Urothelium cell line (cell line): Measurements from ENCODE around the gene LRRC15.

Experiments used
- DNase-seq: peaks from one replicate; pipeline ENCODE4 v3.0.0; 2011; ENCODE audit warnings: low spot score, mixed read lengths
- FAIRE-seq: peaks from 2 replicates; lab custom pipeline; 2011; peaks lifted over from hg19 to GRCh38; lab: Jason Lieb, UNC

The LRRC15 gene

DNA sequence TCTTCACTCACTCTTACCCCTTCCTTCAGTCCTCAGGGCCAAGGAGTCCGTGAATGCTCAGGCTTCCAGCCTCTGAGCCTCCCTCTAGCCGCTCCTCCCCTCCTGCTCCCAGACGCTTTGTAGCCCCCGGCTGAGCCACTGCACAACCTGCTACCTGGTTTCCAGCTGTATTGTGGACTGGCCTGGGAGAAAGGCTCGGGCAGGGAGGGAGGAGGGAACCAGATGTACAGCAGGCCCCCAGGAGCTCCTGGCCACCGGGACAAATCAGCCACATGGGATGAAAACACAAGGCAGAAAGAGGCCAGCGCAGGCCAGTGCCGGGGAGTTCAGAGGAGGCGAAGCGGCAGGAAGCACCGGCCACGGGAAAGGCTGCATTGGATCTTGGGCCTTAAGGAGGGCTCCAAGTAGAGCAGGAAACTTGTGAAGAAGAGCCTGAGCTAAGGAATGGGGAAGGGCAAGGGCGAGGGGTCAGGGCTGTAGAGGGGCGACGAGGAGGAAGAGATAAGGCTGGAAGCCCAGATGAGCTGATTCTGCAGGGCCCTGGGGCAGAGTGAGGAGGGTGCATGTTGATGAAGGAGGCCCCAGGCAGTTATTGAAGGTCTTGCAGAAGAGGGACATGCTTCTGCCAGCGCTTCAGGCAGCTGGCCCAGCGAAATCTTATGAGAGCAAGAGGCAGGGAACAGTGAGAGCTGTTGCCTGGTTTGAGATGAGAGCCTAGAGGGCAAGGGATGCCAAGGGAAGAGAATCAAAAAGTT lies 32.8 kb downstream of the LRRC15 start:
- DNase-seq, result no peak
- no peak for FAIRE-seq

- FAIRE-seq, result no peak
- DNase-seq, result no peak
These were observed 35.6 kb downstream of the LRRC15 start for GRCh38 chr3:194333981-194334320.

GRCh38 chr3:194333212-194333980 lies 36.1 kb downstream of the LRRC15 start:
- DNase-seq (peak; percentile 87), FAIRE-seq (peak; percentile 67)

DNA sequence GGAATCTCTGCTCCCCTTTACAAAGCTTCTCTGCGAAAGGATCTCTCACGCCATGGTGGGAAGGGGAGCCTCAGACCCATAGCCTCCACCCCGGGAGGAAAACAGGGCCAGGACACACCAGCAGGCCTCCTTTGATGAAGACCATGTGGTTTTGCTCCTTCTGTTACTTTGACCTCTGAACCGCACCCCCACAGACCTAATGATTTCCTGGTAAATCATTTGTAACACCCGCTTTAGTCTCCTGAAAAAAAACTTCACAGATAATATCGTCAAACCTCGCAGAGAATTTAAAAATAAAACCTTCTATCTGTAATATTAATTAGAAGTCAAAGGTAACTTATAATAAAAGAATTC lies 36.7 kb downstream of the LRRC15 start:
- no peak for FAIRE-seq

DNA sequence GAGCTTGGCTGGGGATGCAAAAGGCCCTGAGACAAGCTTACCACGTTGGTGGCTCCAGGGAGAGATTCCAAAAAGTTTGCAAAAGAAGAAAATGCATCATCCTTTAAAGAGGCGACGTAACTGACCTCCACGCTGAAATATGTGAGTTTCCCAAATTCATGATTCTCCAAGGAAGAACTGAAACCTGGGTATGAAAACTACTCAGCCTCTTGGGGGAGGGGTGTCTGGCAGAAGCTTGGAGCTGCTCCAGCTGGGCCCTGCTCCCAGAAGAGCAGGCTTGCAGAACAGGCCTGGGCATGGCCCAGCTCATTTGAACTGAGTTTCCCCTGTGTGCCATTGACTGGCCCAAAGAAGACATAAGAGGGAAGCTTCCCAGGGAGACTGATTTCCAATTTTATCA lies 39.0 kb downstream of the LRRC15 start:
- peak; percentile 61 for DNase-seq
- FAIRE-seq, result no peak

More for the DNA sequence above, 36.7 kb downstream of the LRRC15 start:
- no peak for DNase-seq

- DNase-seq, result no peak
- no peak for FAIRE-seq
These were observed 39.4 kb downstream of the LRRC15 start for GRCh38 chr3:194330160-194330559.

DNA sequence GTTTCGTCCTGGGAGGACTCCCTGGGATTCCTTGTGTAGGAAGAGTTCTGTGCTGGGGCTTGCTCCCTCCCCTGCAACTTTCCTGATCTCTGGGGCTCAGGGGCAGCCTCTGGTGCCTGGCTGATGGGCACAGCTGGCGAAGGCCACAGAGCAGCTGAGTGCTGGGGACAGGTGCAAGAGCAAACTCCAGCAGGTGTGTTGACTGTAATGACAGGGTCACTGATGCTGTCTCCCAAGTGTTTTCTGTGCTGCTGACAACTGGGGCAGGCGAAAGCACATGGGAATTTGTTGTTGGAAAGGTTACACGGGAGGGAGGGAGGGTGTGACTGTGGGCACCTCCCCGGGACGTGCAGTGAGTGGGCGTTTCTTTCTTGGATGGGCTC lies 40.0 kb downstream of the LRRC15 start:
- DNase-seq (no peak), FAIRE-seq (no peak)

- FAIRE-seq (no peak), DNase-seq (no peak)
These were observed 40.5 kb downstream of the LRRC15 start for GRCh38 chr3:194328942-194329582.

DNA sequence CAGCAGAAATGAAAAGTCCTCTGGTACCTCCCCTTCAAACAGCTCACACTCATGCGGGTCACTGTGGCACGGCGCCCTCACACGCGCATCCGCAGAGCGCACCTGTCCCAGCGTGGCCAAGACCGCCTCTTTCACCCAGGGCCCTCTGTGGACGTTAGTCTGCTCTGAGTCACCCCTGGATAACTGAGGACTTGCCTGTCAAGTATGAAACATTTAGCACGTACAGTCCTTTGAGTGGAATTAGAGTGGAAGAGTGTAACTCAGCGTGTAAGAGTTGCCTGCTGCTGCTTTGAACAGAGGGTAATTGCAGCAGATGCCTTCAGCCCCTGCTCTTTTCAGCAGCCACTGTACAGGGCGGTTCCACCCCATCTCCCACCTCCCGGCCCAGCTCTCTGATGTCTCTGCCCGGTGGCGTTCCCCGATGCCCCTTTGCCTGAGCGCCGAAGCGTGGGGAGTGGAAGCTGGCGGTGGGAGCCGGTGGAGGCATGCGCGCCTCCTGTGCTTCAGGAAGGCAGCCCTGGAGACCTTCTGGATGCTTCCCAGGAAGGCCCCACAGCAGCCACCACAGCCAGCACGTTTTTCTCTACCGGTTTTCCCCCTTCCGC lies 41.4 kb downstream of the LRRC15 start:
- FAIRE-seq, result no peak
- DNase-seq, result peak; percentile 52

DNA sequence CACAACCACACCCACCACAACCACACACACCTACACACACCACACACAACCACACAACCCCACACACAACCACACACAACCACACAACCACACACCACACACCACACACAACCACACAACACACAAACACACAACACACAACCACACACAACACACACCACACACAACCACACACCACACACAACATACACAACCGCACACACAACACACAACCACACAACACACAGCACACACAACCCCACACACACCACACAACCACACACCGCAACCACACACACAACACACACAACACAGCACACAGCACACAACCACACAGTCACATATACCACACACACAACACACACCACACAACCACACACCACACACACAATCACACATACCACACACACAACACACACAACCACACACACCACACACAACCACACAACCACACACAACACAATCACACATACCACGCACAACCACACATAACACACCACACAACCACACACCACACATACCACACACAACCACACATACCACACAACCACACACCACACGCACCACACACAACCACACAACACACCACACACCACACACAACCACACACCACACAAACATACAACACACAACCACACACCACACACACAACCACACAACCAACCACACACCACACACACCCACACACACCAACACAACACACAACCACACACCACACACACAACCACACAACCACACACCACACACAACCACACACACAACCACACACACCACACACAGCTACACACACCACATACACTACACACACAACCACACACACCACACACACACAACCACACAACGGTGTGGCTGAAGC lies 42.1 kb downstream of the LRRC15 start:
- DNase-seq (no peak), FAIRE-seq (no peak)

DNA sequence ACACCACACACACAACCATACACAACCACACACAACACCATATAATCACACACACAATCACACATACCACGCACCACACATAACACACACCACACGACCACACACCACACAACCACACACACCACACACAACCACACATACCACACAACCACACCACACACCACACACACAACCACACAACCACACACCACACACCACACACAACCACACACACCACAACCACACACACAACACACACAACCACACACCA lies 42.6 kb downstream of the LRRC15 start:
- no peak for DNase-seq
- no peak for FAIRE-seq

- FAIRE-seq, result no peak
- peak; percentile 54 for DNase-seq
These were observed 43.2 kb downstream of the LRRC15 start for GRCh38 chr3:194326192-194326967.

DNA sequence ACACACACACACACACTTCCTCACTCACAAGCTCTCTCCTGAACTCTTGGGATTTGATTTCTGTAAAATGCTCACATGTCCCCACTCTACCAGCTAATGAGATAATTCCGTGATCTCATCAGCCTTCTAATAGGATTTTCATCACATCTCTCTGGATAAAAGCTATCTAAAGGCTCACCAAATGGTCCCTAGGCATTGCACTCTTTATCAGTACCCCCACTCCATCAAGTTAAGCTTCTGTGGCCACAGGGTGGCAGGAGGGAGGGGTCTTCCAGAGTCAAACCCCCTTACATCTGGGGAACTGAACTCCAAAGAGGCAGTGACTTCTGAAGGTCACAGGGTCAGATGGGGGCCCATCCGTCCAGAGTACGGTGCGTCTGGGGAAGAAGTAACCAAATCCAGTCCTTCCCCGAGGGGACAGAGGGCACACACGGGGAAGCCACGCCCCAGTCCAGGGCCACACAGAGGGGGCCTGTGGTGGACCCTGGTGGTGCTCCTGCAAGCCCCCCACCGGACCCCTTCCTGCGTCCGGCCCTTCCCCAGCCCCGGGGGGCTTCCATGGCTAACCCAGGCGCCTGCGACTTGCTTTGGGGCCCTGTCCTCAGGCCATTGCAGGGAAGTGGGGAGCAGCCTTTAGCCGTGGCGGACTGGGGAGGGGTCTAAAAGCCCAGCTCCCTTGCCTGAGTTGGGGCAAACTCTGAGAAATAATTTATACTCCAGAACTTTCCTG lies 44.0 kb downstream of the LRRC15 start:
- DNase-seq, result no peak
- FAIRE-seq, result no peak

GRCh38 chr3:194324823-194325327 lies 44.7 kb downstream of the LRRC15 start:
- no peak for DNase-seq
- FAIRE-seq, result no peak

GRCh38 chr3:194323785-194324735 lies 45.5 kb downstream of the LRRC15 start:
- peak; percentile 96 for FAIRE-seq
- DNase-seq, result peak; percentile 85

- FAIRE-seq, result peak; percentile 91
- DNase-seq, result peak; percentile 82
These were observed 46.8 kb downstream of the LRRC15 start for GRCh38 chr3:194322678-194323211.

DNA sequence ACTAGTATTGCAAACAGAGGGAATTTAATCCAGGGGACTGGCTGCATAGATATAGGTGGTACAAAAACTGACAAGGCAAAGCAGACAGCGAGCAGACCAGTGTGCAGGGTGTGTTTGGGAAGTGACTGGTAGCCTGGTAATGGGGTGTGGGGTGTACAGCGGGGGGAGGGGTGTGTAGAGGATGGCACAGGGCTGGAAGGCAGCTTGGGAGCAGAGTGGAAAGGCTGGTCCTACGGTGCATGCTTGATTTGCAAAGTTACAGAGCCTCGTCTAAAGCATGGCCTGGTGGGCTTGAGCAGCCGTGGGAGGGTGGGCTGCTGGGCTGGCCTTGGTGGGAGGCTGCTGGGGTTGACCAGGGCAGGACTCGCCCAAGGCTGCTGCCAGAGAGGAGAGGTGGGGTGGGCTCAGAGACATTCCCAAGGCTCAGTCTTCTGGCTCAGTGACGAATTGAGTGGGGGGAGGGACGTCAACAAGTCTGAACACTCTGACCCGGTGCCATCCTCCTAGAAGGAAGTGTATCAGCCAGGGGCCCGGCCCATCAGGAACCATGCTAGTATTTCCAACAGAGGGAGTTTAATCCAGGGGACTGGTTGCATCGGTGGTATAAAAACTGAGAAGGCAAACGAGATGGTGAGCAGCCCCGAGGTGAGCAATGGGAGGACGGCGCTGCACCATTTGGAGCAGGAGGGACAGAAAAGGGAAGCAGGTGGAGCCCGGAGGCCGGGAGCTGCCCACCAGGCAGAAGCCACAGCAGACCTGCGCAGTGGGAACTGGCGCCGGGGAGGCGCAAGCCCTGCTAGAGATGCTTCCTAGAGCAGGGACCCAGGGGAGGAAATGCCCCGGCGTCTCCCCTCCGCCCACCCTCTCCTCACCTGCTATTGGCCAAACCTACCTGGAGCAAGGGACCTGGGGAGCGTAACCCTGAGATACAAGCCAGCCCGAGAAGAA lies 47.6 kb downstream of the LRRC15 start:
- FAIRE-seq, result no peak
- DNase-seq, result peak; percentile 70
